K562 (cell line): Measurements from ENCODE around the gene SGIP1. TPM values are rescaled to one million over a fixed set of nuclear protein-coding genes. Genes with fewer than 3 reads are reported as not detected.

Experiments used
- ATAC-seq: fragments of 200-7000 bp; cut with Tn5 transposase; 3 replicates; pipeline ENCODE4 v1.9.1; 2020; ENCODE audit warnings: moderate library complexity
- BruUV-seq: library from RNA; stranded (reverse); fragments of 400-500 nt; replicated peaks from 2 replicates; lab custom pipeline; 2021; lab: Mats Ljungman, UMichigan
- CTCF ChIA-PET: fragments of 300-600 bp; formaldehyde crosslinking; extraction: SDS; loops from one replicate; lab custom pipeline; 2021; ENCODE audit warnings: low intra/inter-chr PET ratio; lab: Yijun Ruan, JAX
- POLR2A ChIA-PET: fragments of 300-600, 350-650 bp; sonication (Branson Sonifier 250); formaldehyde crosslinking; extraction: SDS; loops from one replicate; lab custom pipeline; 2021; ENCODE audit warnings: antibody characterized with exemption, inconsistent platforms; lab: Yijun Ruan, JAX
- DNase-seq, 4 experiments: peaks; one replicate each; pipeline versions ENCODE4 v3.0.0 to v3.0.0-alpha.2; 2011 to 2018; ENCODE audit warnings: low spot score in 3 of 4, mixed read lengths in 3 of 4; ENCODE audit errors: extremely low read depth in 1 of 4
- FAIRE-seq: peaks from 2 replicates; lab custom pipeline; 2011; peaks lifted over from hg19 to GRCh38; lab: Jason Lieb, UNC
- H2AFZ ChIP-seq: 2 replicates; pipeline ENCODE4 v1.6.0; 2011; ENCODE audit warnings: low read depth, low read length, control low read depth, inconsistent platforms
- H3K27ac ChIP-seq: fragments of 200-600 bp; 3 replicates; pipeline ENCODE4 v1.8.0; 2011; ENCODE audit warnings: low read depth, mild to moderate bottlenecking, control low read depth, inconsistent platforms, low read length, moderate library complexity, mixed read lengths; ENCODE audit errors: extremely low read depth
- H3K27me3 ChIP-seq, 2 experiments: fragments of 300-600 bp in 1 of 2; 2 replicates in 1 of 2; 3 replicates in 1 of 2; pipeline versions ENCODE4 v1.6.0 to v1.8.0; 2011; ENCODE audit warnings: inconsistent platforms in 2 of 2, low read length in 2 of 2, mild to moderate bottlenecking in 1 of 2, mixed read lengths in 1 of 2, moderate library complexity in 1 of 2; ENCODE audit not compliant: control insufficient read depth in 2 of 2, insufficient read depth in 2 of 2
- H3K36me3 ChIP-seq: fragments of 300-600 bp; 3 replicates; pipeline ENCODE4 v1.8.0; 2011; ENCODE audit warnings: mild to moderate bottlenecking, low read length, inconsistent platforms; ENCODE audit not compliant: control insufficient read depth, insufficient read depth
- H3K4me1 ChIP-seq, 2 experiments: fragments of 200-600 bp in 1 of 2; replicated peaks in 1 of 2; 2 replicates in 1 of 2; 3 replicates in 1 of 2; pipeline versions ENCODE4 v1.5.1 to v1.8.0; 2011; ENCODE audit warnings: inconsistent platforms in 2 of 2, low read length in 2 of 2, mild to moderate bottlenecking in 1 of 2, mixed read lengths in 1 of 2, moderate library complexity in 1 of 2; ENCODE audit not compliant: control insufficient read depth in 2 of 2, insufficient read depth in 2 of 2
- H3K4me2 ChIP-seq: 2 replicates; pipeline ENCODE4 v1.6.1; 2011; ENCODE audit warnings: low read length, control low read depth, inconsistent platforms, mixed read lengths; ENCODE audit not compliant: insufficient read depth
- H3K4me3 ChIP-seq: fragments of 200-600 bp; sonication (generic), shearing (Covaris generic); 2 replicates; pipeline ENCODE4 v1.5.1; 2016; ENCODE audit warnings: control low read depth, inconsistent platforms
- H3K79me2 ChIP-seq: fragments of 200-600 bp; 3 replicates; pipeline ENCODE4 v1.8.0; 2011; ENCODE audit warnings: low read length, inconsistent platforms; ENCODE audit not compliant: control insufficient read depth, insufficient read depth
- H3K9ac ChIP-seq, 2 experiments: 2 replicates each; pipeline versions ENCODE4 v1.6.0 to v1.6.1; 2011; ENCODE audit warnings: low read depth in 2 of 2, low read length in 2 of 2, control low read depth in 1 of 2, inconsistent platforms in 1 of 2, mild to moderate bottlenecking in 1 of 2, mixed read lengths in 1 of 2; ENCODE audit not compliant: insufficient read depth in 1 of 2
- H3K9me1 ChIP-seq: one replicate; pipeline ENCODE4 v1.6.0; 2011; ENCODE audit warnings: inconsistent platforms, mild to moderate bottlenecking, low read length, moderate library complexity; ENCODE audit not compliant: control insufficient read depth, insufficient read depth
- H3K9me3 ChIP-seq: replicated peaks from 2 replicates; pipeline ENCODE4 v1.5.1; 2011; ENCODE audit warnings: low read depth, low read length, inconsistent platforms; ENCODE audit not compliant: control insufficient read depth, insufficient read depth
- H4K20me1 ChIP-seq: replicated peaks from 2 replicates; pipeline ENCODE4 v1.6.1; 2011; ENCODE audit warnings: low read length, inconsistent platforms, mixed read lengths; ENCODE audit not compliant: control insufficient read depth, insufficient read depth
- BRD9 ChIP-seq: fragments of 450-650 bp; IDR thresholded peaks from 2 replicates; pipeline ENCODE4 v1.6.1; 2018; ENCODE audit warnings: low read depth; ENCODE audit not compliant: partially characterized antibody
- FOSL1 ChIP-seq: fragments of 200-800 bp; sonication (Bioruptor generic); conservative IDR thresholded peaks from 2 replicates; pipeline ENCODE4 v1.6.1; 2016; ENCODE audit warnings: missing genetic modification characterization, missing compliant biosample characterization
- PHF21A ChIP-seq: fragments of 450-650 bp; IDR thresholded peaks from 2 replicates; pipeline ENCODE4 v1.6.1; 2017; ENCODE audit warnings: low read depth, borderline replicate concordance
- RBM39 ChIP-seq: fragments of 200-400 bp; formaldehyde crosslinking; optimal IDR thresholded peaks from 2 replicates; pipeline ENCODE3; 2018; ENCODE audit warnings: low read depth, low read length
- TCFL5 ChIP-seq: fragments of 250-450 bp; sonication (Bioruptor Pico); conservative IDR thresholded peaks from 2 replicates; pipeline ENCODE4 v1.6.1; 2021; ENCODE audit warnings: mild to moderate bottlenecking, moderate library complexity, matching md5 sums
- U2AF2 ChIP-seq: fragments of 200-400 bp; formaldehyde crosslinking; optimal IDR thresholded peaks from 2 replicates; pipeline ENCODE3; 2017; ENCODE audit warnings: low read depth, mild to moderate bottlenecking, low read length
- ZNF282 ChIP-seq: sonication (generic); formaldehyde crosslinking; IDR thresholded peaks from 2 replicates; pipeline ENCODE4 v1.8.1; 2023; ENCODE audit warnings: missing genetic modification reagents
- ZNF79 ChIP-seq: fragments of 250-450 bp; sonication (Bioruptor Pico); IDR thresholded peaks from 2 replicates; pipeline ENCODE4 v1.4.0; 2020; ENCODE audit warnings: low read depth, mild to moderate bottlenecking, moderate library complexity
- WGBS: fragments of 100-300 bp; shearing (Covaris generic); methylation state at CpG from one replicate; pipeline ENCODE4 v1.1.6; 2016; ENCODE audit warnings: low coverage, mixed read lengths; ENCODE audit not compliant: insufficient coverage; ENCODE audit errors: missing lambda C conversion rate; 5-methylcytosine and 5-hydroxymethylcytosine counted together
- in situ Hi-C: fragments of 300-500 bp; cut with MboI; formaldehyde crosslinking; loops from 4 replicates; pipeline ENCODE4 v1.15.0; 2018; ENCODE audit warnings: inconsistent platforms, mixed read lengths
- intact Hi-C: fragments of 100-400 bp; cut with micrococcal nuclease; formaldehyde crosslinking; loops from 2 replicates; pipeline ENCODE4 v1.14.2; 2022
- polyA plus RNA-seq, 8 experiments: library from polyadenylated mRNA; depleted of rRNA in 4 of 8; stranded (reverse) in 5 of 8; unstranded in 3 of 8; fragments of >200 nt; fragmentation: Nextera tagmentation in 2 of 8; fragmentation: Illumina TruSeq in 1 of 8; extraction: Ambion mirVana in 2 of 8; extraction: Trizol in 1 of 8; gene quantifications; 2 replicates each; pipeline versions ENCODE4 v1.2.1 to v1.2.3, GENCODE V29; 2011 to 2014; ENCODE audit warnings: inconsistent platforms in 1 of 8, missing spikeins in 1 of 8
- total RNA-seq, 7 experiments: library from RNA; depleted of rRNA in 6 of 7; stranded (reverse); fragments of >200 nt in 6 of 7; fragmentation: Illumina TruSeq in 2 of 7; extraction: Trizol in 2 of 7; gene quantifications; 2 replicates each; pipeline versions ENCODE4 v1.2.1 to v1.2.3, GENCODE V29; 2011 to 2021; ENCODE audit warnings: low replicate concordance in 1 of 7
- TF ChIP-seq, protein P1 (sequence below): fragments of 250-450 bp; sonication (Bioruptor Pico); IDR thresholded peaks from 2 replicates; pipeline ENCODE4 v1.8.0; 2022; ENCODE audit warnings: inconsistent platforms, mild to moderate bottlenecking, moderate library complexity, borderline replicate concordance
- TF ChIP-seq, protein P2 (sequence below), 3 experiments: fragments of 200-800 bp in 1 of 3; sonication (Bioruptor generic) in 1 of 3; sonication (generic) in 1 of 3; formaldehyde crosslinking in 1 of 3; IDR thresholded peaks; 2 replicates each; pipeline versions ENCODE4 v1.6.1 to v1.8.0; 2016 to 2022; ENCODE audit warnings: mild to moderate bottlenecking in 2 of 3, missing compliant biosample characterization in 2 of 3, missing genetic modification characterization in 2 of 3, missing genetic modification reagents in 1 of 3
- TF ChIP-seq, protein P3 (sequence below): fragments of 450-650 bp; formaldehyde crosslinking; IDR thresholded peaks from 2 replicates; pipeline ENCODE4 v1.4.0; 2020; ENCODE audit warnings: mild to moderate bottlenecking, moderate library complexity

SGIP1 gene
- total and polyA plus RNA-seq, 9 of the 15 experiments (the other 6 are each of a cell fraction or from before 2014, with no cell fraction given), result 0.07 to 0.35 TPM; not detected in 7

DNA sequence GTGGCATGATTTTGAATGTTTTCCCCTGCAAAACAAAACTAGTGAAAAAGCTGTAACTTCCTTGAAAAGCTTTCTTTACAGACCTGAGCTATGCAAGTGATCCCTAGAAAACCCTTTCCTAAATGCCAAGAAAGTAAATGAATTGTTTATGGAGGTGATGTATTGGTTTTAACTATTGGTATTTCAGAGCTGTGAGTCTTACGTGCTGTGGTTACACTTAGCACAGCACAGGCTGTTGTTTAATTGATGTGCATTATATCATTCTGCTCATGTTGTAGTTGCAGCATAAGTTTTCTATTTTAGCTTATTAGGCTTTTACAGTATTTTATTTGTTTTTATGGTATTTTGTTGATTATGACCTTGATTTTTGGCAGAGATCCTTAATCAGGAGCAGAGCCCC is 144.2 kb downstream of the SGIP1 start (continued):
- TF ChIP-seq U2AF2, result no peak

DNA sequence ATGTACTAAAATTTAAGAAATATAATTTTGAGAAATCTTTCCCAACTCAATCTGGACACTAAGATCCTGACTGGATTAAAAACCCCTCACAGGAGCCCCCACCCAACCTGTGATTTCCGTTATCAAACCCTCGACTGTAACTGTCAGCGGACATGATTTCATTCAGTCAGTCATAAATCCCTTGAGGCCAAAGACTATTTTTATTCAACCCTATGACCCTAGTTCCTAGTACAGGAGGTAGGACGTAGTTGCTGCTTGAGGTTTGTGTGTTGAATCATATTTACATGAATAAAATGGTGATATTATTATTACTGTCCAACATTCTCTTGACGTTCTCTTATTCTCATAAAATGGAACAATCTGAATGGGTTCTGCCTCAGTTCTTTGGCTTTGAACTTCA is 145.2 kb downstream of the SGIP1 start:
- no peak overlapping the region for H3K4me3 ChIP-seq
- in situ Hi-C loops, result no loop called here
- no peak for FAIRE-seq
- TF ChIP-seq TCFL5 (CRISPR knock-in tag) (no peak), BRD9 (no peak), ZNF79 (CRISPR knock-in tag) (no peak), FOSL1 (tag) (no peak), PHF21A (no peak), RBM39 (no peak), ZNF282 (CRISPR knock-in tag) (no peak)
- TF ChIP-seq, protein P1, sequence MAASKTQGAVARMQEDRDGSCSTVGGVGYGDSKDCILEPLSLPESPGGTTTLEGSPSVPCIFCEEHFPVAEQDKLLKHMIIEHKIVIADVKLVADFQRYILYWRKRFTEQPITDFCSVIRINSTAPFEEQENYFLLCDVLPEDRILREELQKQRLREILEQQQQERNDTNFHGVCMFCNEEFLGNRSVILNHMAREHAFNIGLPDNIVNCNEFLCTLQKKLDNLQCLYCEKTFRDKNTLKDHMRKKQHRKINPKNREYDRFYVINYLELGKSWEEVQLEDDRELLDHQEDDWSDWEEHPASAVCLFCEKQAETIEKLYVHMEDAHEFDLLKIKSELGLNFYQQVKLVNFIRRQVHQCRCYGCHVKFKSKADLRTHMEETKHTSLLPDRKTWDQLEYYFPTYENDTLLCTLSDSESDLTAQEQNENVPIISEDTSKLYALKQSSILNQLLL (CRISPR knock-in tag), result no peak
- TF ChIP-seq, protein P2, sequence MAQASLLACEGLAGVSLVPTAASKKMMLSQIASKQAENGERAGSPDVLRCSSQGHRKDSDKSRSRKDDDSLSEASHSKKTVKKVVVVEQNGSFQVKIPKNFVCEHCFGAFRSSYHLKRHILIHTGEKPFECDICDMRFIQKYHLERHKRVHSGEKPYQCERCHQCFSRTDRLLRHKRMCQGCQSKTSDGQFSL (CRISPR knock-in tag; IDR thresholded peaks at IDR 0.05), result no peak
- TF ChIP-seq, protein P2 (tag; IDR thresholded peaks at IDR 0.05), result no peak
- TF ChIP-seq, protein P3, sequence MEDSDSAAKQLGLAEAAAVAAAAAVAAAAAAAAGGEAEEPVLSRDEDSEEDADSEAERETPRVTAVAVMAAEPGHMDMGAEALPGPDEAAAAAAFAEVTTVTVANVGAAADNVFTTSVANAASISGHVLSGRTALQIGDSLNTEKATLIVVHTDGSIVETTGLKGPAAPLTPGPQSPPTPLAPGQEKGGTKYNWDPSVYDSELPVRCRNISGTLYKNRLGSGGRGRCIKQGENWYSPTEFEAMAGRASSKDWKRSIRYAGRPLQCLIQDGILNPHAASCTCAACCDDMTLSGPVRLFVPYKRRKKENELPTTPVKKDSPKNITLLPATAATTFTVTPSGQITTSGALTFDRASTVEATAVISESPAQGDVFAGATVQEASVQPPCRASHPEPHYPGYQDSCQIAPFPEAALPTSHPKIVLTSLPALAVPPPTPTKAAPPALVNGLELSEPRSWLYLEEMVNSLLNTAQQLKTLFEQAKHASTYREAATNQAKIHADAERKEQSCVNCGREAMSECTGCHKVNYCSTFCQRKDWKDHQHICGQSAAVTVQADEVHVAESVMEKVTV (CRISPR knock-in tag), result no peak

More for the DNA sequence above, 145.2 kb downstream of the SGIP1 start:
- Histone ChIP-seq H3K27ac (no peak overlapping the region), H3K36me3 (no peaks in the 10 kb centered on the region), H3K4me1 (no peaks in the 10 kb centered on the region), H2AFZ (no peak overlapping the region), H3K27me3 (peaks cover 3 to 10% of the 10 kb centered on the region in 2 experiments; a peak in 1 of 5 replicates), H3K4me2 (no peak overlapping the region), H3K79me2 (no peaks in the 10 kb centered on the region), H3K9me3 (no peaks in the 10 kb centered on the region), H3K9ac (no peak overlapping the region), H4K20me1 (no peaks in the 10 kb centered on the region), H3K9me1 (no peaks in the 10 kb centered on the region)
- DNase-seq (no peak), ATAC-seq (no peak)
- POLR2A ChIA-PET, result no interaction called here
- BruUV-seq, result no TSS peak
- intact Hi-C loops, result no loop called here
- CTCF ChIA-PET, result no interaction called here
- 0% methylated on average over 5 of the region's 5 CpGs for WGBS
